ENCODE data around the gene EPS8L3. TPM values are rescaled to one million over a fixed set of nuclear protein-coding genes. Genes with fewer than 3 reads are reported as not detected.
A peak's percentile ranks its signal among the peaks of the same experiment; 100 is the strongest.

EPS8L3 gene
- total and polyA plus RNA-seq, 9 of the 15 experiments (the other 6 are each of a cell fraction or from before 2014, with no cell fraction given), result 0.09 to 0.42 (median 0.14) TPM; not detected in 5

- TF ChIP-seq HNRNPK (IDR thresholded peaks at IDR 0.05; ENCODE audit: low read depth, low read length, poor library complexity, severe bottlenecking) (no peak), HCFC1 (IDR thresholded peaks at IDR 0.05; ENCODE audit: low read depth, low read length) (peak; percentile 19; the same call in 1 of the 2 replicates), ZSCAN29 (IDR thresholded peaks at IDR 0.05) (no peak), PHB (CRISPR knock-in tag; IDR thresholded peaks at IDR 0.05) (no peak), ZC3H4 (CRISPR knock-in tag; IDR thresholded peaks at IDR 0.05; ENCODE audit: borderline replicate concordance) (no peak), IRF2 (CRISPR knock-in tag; IDR thresholded peaks at IDR 0.05) (no peak), ARID2 (IDR thresholded peaks at IDR 0.05) (peak; percentile 100), TCF15 (CRISPR knock-in tag; IDR thresholded peaks at IDR 0.05) (no peak), SIX5 (IDR thresholded peaks at IDR 0.05; ENCODE audit: borderline replicate concordance in 1 of 2, insufficient read depth in 1 of 2, low read depth in 1 of 2, low read length in 2 of 2) (no peak), ARID4B (CRISPR knock-in tag; IDR thresholded peaks at IDR 0.05) (no peak), STAT5A (IDR thresholded peaks at IDR 0.05; ENCODE audit: borderline replicate concordance, low read length) (no peak), HOXB6 (CRISPR knock-in tag; IDR thresholded peaks at IDR 0.05; ENCODE audit: borderline replicate concordance) (no peak), YBX1 (IDR thresholded peaks at IDR 0.05) (no peak), CREM (IDR thresholded peaks at IDR 0.05; ENCODE audit: low read depth) (peak; percentile 35; the same call in 1 of the 2 replicates)
- TF ChIP-seq, protein P1, sequence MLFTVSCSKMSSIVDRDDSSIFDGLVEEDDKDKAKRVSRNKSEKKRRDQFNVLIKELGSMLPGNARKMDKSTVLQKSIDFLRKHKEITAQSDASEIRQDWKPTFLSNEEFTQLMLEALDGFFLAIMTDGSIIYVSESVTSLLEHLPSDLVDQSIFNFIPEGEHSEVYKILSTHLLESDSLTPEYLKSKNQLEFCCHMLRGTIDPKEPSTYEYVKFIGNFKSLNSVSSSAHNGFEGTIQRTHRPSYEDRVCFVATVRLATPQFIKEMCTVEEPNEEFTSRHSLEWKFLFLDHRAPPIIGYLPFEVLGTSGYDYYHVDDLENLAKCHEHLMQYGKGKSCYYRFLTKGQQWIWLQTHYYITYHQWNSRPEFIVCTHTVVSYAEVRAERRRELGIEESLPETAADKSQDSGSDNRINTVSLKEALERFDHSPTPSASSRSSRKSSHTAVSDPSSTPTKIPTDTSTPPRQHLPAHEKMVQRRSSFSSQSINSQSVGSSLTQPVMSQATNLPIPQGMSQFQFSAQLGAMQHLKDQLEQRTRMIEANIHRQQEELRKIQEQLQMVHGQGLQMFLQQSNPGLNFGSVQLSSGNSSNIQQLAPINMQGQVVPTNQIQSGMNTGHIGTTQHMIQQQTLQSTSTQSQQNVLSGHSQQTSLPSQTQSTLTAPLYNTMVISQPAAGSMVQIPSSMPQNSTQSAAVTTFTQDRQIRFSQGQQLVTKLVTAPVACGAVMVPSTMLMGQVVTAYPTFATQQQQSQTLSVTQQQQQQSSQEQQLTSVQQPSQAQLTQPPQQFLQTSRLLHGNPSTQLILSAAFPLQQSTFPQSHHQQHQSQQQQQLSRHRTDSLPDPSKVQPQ (CRISPR knock-in tag; IDR thresholded peaks at IDR 0.05; ENCODE audit: borderline replicate concordance), result no peak
- TF ChIP-seq, protein P2, sequence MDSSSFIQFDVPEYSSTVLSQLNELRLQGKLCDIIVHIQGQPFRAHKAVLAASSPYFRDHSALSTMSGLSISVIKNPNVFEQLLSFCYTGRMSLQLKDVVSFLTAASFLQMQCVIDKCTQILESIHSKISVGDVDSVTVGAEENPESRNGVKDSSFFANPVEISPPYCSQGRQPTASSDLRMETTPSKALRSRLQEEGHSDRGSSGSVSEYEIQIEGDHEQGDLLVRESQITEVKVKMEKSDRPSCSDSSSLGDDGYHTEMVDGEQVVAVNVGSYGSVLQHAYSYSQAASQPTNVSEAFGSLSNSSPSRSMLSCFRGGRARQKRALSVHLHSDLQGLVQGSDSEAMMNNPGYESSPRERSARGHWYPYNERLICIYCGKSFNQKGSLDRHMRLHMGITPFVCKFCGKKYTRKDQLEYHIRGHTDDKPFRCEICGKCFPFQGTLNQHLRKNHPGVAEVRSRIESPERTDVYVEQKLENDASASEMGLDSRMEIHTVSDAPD (CRISPR knock-in tag; IDR thresholded peaks at IDR 0.05), result no peak
- TF ChIP-seq, protein P3, sequence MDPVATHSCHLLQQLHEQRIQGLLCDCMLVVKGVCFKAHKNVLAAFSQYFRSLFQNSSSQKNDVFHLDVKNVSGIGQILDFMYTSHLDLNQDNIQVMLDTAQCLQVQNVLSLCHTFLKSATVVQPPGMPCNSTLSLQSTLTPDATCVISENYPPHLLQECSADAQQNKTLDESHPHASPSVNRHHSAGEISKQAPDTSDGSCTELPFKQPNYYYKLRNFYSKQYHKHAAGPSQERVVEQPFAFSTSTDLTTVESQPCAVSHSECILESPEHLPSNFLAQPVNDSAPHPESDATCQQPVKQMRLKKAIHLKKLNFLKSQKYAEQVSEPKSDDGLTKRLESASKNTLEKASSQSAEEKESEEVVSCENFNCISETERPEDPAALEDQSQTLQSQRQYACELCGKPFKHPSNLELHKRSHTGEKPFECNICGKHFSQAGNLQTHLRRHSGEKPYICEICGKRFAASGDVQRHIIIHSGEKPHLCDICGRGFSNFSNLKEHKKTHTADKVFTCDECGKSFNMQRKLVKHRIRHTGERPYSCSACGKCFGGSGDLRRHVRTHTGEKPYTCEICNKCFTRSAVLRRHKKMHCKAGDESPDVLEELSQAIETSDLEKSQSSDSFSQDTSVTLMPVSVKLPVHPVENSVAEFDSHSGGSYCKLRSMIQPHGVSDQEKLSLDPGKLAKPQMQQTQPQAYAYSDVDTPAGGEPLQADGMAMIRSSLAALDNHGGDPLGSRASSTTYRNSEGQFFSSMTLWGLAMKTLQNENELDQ (CRISPR knock-in tag; IDR thresholded peaks at IDR 0.05; ENCODE audit: borderline replicate concordance), result no peak
These were observed 13.2 kb upstream of the EPS8L3 start (continued) for GRCh38 chr1:109776911-109777310.
